Measurements from ENCODE around the gene C2CD2L.

GRCh38 chr11:119108857-119109221 is 1.7 kb downstream of the C2CD2L start:
- TF ChIP-seq EZH2 (IDR thresholded peaks at IDR 0.05): no peak
- TF ChIP-seq POLR2AphosphoS5 (IDR thresholded peaks at IDR 0.05; ENCODE audit: borderline replicate concordance, low read depth, low read length): no peak
